GM18951 (cell line): ENCODE measurements around the gene NLRP6.
"Not testable (repeated sequence)": the region's sequence is repeated elsewhere in the genome, so short reads cannot be mapped to it uniquely, and the experiment has no call there.

Source experiments
- POLR2A ChIP-seq: IDR thresholded peaks from 4 replicates; pipeline ENCODE4 v1.6.1; 2011; ENCODE audit warnings: mild to moderate bottlenecking; ENCODE audit not compliant: insufficient read length, insufficient read depth; ENCODE audit errors: extremely low read depth
- in situ Hi-C: fragments of 300-500 bp; cut with MboI; formaldehyde crosslinking; loops from one replicate; pipeline ENCODE4 v1.12.0; 2022; ENCODE audit warnings: low sequenced_read_pairs, mixed read lengths, inconsistent platforms; ENCODE audit not compliant: unreplicated experiment

NLRP6 gene

DNA sequence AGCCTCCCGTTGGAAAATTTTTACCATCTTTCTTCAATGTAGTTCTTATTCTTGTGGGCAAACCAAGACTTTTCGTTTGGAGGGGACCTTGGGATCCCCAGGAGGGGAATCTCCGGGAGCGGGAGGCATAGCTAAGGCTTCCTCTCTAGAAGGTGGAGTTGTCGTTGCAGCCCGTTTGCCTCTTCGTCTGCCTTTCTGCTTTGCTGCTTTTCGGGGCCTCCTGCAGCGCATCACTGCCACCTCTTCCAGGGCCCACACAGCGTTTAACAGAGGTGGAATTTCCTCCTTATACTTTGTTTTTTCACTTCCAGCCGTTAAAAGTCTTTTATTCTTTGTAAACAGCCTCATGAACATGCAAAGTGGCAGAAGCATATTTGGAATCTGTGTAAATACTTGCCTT lies 45.9 kb downstream of the NLRP6 start:
- in situ Hi-C loops = no loop called here
- no peak for TF ChIP-seq POLR2A

DNA sequence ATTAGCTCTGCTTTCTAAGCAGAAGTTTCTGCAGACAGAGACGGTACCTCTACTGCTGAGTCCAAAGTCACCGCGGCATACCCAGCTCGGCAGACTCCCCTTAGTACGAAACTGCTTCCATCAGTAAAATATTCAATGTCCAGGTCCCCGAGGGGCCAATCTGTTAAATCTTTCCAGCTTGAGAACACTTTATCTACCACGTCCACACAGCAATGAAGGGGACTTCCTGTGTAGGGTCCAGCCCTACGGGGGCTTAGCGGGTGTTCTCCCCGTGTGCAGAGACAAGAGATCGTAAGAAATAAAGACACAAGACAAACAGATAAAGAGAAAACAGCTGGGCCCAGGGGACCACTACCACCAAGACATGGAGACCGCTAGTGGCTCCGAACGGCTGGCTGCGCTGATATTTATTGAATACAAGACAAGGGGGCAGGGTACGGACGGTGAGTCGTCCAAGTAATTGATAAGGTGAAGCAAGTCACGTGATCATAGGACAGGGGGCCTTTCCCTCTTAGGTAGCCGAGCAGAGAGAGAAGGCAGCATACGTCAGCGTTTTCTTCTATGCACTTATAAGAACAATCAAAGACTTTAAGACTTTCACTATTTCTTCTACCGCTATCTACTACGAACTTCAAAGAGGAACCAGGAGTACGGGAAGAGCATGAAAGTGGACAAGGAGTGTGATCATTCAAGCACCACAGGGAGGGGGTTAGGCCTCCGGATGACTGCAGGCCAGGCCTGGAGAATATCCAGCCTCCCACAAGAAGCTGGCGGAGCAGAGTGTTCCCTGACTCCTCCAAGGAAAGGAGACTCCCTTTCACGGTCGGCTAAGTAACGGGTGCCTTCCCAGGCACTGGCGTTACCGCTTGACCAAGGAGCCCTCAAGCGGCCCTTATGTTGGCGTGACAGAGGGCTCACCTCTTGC lies 46.6 kb downstream of the NLRP6 start:
- in situ Hi-C loops = not testable (repeated sequence)

DNA sequence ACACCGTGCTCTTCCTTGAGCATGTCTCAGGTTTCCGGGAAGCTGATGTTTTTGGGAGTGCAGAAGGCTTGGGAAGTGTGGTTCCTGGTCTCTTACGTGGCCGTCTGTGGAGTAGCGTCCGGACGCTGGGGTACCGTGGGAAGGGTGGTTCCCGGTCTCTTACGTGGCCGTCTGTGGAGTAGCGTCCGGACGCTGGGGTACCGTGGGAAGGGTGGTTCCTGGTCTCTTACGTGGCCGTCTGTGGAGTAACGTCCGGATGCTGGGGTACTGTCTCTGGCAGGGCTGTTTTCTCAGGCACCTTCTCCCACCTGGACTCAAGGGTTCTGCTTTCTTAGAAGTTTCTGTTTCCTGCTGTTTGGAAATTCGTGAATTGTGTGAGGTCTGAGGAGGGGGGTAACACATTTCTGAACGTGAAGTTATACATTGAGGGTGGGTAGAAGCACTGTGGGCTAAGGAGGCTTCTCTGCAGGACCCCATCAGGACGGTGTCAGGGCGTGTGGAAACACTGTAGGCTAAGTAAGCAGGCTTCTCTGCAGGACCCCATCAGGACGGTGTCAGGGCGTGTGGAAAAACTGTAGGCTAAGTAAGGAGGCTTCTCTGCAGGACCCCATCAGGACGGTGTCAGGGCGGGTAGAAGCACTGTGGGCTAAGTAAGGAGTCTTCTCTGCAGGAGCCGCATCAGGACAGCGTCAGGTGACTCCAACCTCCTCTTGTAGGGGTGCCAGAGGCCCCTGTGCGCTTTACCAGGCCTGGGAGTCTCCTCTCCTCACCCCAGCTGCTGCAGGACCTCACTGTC lies 47.8 kb downstream of the NLRP6 start:
- in situ Hi-C loops = no loop called here
- TF ChIP-seq POLR2A = no peak

DNA sequence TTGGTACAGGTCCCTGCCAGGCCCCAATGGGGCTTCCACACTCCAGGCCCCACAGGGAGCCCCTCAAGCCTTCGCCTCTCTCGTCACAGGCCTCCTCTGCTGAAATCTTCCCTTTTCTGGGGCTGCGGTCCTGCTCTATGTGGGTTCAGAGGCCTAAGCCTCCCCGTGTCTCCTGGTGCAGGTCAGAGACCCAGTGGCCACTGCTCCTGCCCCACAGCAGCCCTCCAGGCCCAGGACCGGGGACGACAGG lies 48.3 kb downstream of the NLRP6 start:
- in situ Hi-C loops = no loop called here
- no peak for TF ChIP-seq POLR2A

DNA sequence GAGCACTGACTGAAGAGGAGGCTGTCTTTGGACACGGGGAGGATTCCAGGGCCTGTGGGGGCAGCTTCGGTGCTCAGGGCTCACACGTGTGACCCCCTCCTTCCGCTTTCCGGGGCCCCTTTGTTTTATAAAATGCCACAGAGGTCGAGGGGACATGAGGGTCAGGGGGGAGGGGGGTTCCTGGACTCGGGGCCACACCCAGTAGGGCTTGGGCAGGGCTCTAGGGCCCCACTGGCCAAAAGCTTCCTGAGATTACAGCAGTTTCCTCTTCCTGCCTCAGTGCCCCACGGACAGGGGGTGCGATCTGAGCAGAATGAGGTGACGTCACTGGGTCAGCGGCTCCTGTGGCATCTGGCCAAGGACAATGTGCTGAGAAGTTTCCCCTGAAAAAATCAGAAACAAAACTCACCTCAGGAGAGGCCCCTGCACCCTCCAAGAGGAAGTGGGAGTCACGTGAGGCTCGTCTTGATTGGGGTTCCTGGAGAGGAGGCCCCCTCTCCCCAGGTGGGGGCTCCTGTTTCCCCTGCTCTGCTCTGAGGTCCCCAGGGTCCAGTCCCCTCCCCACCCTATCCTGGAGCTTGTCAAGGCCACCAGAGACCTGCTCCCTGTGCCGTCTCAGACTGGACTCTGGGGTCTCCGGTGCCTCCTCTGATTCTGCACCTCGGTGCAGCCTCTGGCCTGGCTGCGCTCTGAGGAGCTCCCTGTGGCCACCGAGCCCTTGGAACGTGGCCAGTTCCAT lies 48.8 kb downstream of the NLRP6 start:
- TF ChIP-seq POLR2A = peak; percentile 51
- in situ Hi-C loops = no loop called here

DNA sequence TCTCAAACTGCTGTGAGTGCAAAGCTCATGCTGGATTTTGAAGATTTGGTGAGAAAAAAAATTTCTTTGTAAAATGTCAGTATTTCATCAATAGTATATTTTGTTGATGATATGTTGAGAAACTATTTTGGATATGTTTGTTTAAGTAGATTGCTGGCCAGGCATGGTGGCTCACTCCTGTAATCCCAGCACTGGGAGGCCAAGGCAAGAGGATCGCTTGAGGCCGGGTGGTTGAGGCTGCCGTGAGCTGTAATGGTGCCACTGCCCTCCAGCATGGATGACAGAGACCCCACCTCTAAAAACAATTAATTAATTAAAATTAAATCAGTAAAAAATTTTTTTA lies 49.3 kb downstream of the NLRP6 start:
- in situ Hi-C loops = no loop called here
- TF ChIP-seq POLR2A = no peak

DNA sequence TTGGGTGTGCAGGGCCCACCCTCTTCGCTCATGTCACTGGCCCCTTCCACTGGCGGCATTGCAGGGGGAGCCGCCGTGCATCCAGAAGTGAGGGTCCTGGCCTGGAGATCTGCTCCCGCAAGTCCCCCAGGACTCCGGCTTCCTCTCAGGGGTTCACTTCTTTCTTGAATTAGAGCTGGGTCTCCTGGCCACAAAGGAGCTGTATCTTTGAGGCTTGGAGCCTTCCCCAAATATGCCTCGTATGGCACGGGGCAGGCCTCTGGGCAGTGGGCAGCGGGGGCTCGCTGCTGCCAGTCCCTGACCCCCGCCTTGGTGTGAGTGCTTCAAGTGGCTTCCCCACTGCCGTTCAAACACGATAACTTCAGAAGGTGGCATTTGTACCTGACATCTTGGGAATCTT lies 49.8 kb downstream of the NLRP6 start:
- TF ChIP-seq POLR2A = no peak
- in situ Hi-C loops = no loop called here

DNA sequence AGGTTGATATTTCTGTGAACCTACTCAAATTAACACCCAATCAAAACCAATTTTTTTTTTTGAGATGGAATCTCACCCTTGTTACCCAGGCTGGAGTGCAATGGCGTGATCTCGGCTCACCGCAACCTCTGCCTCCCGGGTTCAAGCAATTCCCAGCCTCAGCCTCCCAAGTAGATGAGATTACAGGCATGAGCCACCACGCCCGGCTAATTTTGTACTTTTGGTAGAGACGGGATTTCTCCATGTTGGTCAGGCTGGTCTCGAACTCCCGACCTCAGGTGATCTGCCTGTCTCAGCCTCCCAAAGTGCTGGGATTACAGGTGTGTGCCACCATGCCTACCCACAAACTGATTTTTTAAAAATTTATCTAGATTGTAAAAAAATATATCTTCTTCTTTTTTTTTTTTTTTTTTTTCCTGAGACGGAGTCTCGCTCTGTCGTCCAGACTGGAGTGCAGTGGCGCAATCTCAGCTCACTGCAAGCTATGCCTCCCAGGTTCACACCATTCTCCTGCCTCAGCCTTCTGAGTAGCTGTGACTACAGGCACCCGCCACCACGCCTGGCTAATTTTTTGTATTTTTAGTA lies 50.4 kb downstream of the NLRP6 start:
- in situ Hi-C loops = not testable (repeated sequence)

DNA sequence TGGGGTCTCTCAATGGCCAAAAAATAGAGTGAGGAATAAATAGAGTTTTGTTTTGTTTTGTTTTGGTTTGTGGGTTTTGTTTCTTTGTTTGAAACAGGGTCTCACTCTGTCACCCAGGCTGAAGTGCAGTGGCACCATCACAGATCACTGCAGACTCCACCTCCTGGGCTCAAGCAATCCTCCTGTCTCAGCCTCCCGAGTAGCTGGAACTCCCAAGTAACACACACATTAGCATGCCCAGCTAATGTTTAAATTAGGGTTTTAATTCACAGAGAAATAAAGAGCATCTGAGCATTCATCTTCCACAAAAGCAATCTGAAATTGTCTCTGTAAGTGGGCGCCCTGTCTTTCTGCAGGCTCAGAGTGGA lies 51.7 kb downstream of the NLRP6 start:
- TF ChIP-seq POLR2A = no peak
- in situ Hi-C loops = no loop called here

DNA sequence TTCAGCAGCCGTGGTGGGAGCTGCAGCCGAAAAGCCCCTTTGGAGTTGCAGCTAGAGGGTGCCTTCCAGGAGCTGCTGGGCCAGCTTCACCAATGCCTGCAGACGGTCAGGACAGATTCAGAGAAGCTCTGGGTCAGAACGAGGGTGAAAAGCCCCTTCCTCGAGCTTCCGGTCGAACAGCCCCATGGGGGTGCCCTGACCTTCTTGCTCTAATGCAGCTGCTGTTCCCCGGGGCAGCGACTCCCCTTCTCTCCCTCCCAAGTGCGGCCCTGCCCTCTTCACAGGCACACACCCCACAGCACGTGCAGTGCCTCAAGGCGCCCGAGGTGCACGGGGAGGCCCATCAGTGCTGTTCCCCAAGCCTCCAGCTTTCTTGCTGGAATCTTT lies 52.1 kb downstream of the NLRP6 start:
- in situ Hi-C loops = no loop called here

DNA sequence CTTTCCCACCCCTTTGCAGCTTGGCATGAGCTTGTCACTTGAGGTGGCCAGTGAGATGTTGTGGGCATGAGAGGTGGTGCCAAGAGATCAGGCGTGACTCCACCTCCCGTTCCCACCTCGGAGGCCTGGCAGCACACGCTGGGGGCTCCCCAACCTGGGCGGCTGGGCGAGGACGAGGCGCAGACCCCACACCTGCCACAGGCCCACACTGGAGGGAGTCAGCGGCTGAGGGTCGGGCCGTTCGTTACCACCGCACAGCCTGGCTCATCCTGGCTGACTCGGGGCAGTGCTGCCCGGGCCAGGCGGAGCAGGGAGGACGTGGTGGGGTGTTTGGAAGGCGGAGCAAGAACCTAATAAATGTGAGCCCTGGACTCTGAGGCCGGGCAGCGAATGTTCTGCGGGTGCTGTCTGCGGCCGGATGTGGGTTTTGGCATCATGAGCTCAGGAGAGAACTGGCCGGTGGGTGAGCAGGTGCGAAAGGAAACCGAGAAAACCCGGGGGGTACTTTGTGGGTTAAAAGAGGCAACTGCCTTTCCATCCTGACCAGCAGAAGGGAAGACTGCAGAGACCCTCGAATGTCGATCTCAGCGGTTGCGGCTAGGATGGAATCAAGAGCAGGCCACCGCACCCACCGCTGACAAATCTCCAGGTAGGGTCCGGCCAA lies 52.6 kb downstream of the NLRP6 start:
- in situ Hi-C loops = no loop called here
- no peak for TF ChIP-seq POLR2A

More for the DNA sequence above, 52.1 kb downstream of the NLRP6 start:
- no peak for TF ChIP-seq POLR2A

DNA sequence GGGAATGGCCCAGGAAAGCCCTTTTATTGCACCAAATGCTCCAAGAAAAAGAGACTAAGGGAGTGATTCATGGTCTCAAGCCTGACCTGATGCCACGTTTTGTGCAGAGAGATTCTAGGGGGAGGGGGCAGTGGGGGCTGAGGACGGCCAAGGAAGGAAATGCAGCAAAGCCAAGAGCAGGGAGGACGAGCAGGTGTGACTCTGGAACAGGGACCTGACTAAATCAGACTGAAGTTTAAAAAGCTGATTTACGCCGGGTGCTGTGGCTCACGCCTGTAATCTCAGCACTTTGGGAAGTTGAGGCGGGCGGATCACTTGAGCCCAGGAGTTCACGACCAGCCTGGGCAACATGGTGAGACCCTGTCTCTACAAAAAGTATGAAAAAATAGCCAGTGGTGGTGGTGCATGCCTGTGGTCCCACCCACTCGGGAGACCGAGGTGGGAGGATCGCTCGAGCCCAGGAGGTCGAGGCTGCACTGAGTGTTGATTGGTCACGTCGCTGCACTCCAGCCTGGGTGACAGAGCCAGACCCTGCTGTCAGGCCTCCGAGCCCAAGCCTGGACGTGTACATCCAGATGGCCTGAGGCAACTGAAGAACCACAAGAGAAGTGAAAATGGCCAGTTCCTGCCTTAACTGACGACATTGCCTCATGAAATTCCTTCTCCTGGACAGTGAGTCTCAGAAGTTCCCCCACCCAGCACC lies 53.3 kb downstream of the NLRP6 start:
- in situ Hi-C loops = no loop called here
- no peak for TF ChIP-seq POLR2A
